ENCODE measurements around the gene SLC9B1. TPM values are rescaled to one million over a fixed set of nuclear protein-coding genes. Genes with fewer than 3 reads are reported as not detected.
"Not testable (repeated sequence)": the region's sequence is repeated elsewhere in the genome, so short reads cannot be mapped to it uniquely, and the experiment has no call there.

The SLC9B1 gene
- polyA plus RNA-seq, 1 of the 3 experiments (the other 2 are of a cell fraction) = 0.21 TPM

GRCh38 chr4:102959496-102959895, 60.0 kb downstream of the SLC9B1 start:
- POLR2A ChIA-PET = no interaction called here
- Histone ChIP-seq H3K36me3 (replicated peaks in 1 of 2; ENCODE audit: control insufficient read depth in 1 of 2, insufficient read depth in 2 of 2, low read length in 1 of 2) (no peaks in the 10 kb centered on the region), H3K27me3 (ENCODE audit: insufficient read depth) (no peaks in the 10 kb centered on the region), H3K4me1 (ENCODE audit: control insufficient read depth in 1 of 2, insufficient read depth in 2 of 2, low read depth in 1 of 2, low read length in 1 of 2) (no peaks in the 10 kb centered on the region), H3F3A (replicated peaks; ENCODE audit: insufficient read depth) (no peaks in the 10 kb centered on the region), H3K4me2 (no peak overlapping the region), H3K27ac (ENCODE audit: low read depth in 2 of 2, low read length in 1 of 2) (no peak overlapping the region), H3K9me2 (no peaks in the 10 kb centered on the region), H3K9ac (no peak overlapping the region), H4K20me1 (ENCODE audit: insufficient read depth) (no peaks in the 10 kb centered on the region), H3K9me3 (no peaks in the 10 kb centered on the region), H2AFZ (ENCODE audit: low read depth) (no peak overlapping the region), H3K4me3 (ENCODE audit: low read depth in 2 of 2, low read length in 1 of 2) (no peak overlapping the region), H3K79me2 (ENCODE audit: insufficient read depth) (no peaks in the 10 kb centered on the region)
- no peak for DNase-seq
- no peak for TF ChIP-seq EP300 (IDR thresholded peaks at IDR 0.05; ENCODE audit: borderline replicate concordance in 1 of 2, low read depth in 1 of 2, low read length in 1 of 2)
- WGBS (ENCODE audit: low lambda C conversion rate) = 96% methylated on average over 3 of the region's 3 CpGs
- CTCF ChIA-PET = no interaction called here

DNA sequence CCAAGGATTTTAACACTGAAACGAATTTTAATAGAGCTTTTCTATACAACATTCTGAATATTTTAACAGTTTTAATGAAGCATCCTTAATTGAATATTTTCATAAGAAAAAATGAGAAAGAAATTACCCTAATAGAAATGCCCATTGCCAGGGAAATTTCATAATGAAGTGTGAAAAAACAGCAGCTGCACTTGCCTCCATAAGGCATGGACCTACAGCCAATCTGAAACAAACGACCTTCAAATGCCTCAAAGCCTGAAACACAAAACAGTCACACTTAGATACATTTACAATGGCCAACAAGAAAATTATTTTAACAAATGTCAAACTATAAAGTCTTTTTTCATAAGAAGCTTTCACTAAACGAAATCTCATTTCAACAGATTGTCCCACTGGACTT, 74.4 kb downstream of the SLC9B1 start:
- no peak for TF ChIP-seq USF2 (IDR thresholded peaks at IDR 0.05; ENCODE audit: borderline replicate concordance, low read depth, low read length)
- WGBS (ENCODE audit: low lambda C conversion rate) = 19% methylated on average over 3 of the region's 3 CpGs
- no peak overlapping the region for H2AFZ ChIP-seq (ENCODE audit: low read depth)

GRCh38 chr4:102938063-102938462, 81.4 kb downstream of the SLC9B1 start:
- H2AFZ ChIP-seq (ENCODE audit: low read depth); CTCF ChIA-PET; H3K9ac ChIP-seq; DNase-seq; H3K79me2 ChIP-seq (ENCODE audit: insufficient read depth); H3K27me3 ChIP-seq (ENCODE audit: insufficient read depth); H3K36me3 ChIP-seq (replicated peaks in 1 of 2; ENCODE audit: control insufficient read depth in 1 of 2, insufficient read depth in 2 of 2, low read length in 1 of 2); POLR2A ChIA-PET; H4K20me1 ChIP-seq (ENCODE audit: insufficient read depth); H3K4me1 ChIP-seq (ENCODE audit: control insufficient read depth in 1 of 2, insufficient read depth in 2 of 2, low read depth in 1 of 2, low read length in 1 of 2); H3K4me3 ChIP-seq (ENCODE audit: low read depth in 2 of 2, low read length in 1 of 2); H3K4me2 ChIP-seq; H3K9me3 ChIP-seq; H3K27ac ChIP-seq (ENCODE audit: low read depth in 2 of 2, low read length in 1 of 2); H3F3A ChIP-seq (replicated peaks; ENCODE audit: insufficient read depth); H3K9me2 ChIP-seq: not testable (repeated sequence)
- WGBS (ENCODE audit: low lambda C conversion rate) = 67% methylated on average over 2 of the region's 2 CpGs

More for the DNA sequence above, 74.4 kb downstream of the SLC9B1 start:
- Histone ChIP-seq H3K4me3 (ENCODE audit: low read depth in 2 of 2, low read length in 1 of 2) (no peak overlapping the region), H3K4me1 (ENCODE audit: control insufficient read depth in 1 of 2, insufficient read depth in 2 of 2, low read depth in 1 of 2, low read length in 1 of 2) (no peaks in the 10 kb centered on the region), H3K9ac (no peak overlapping the region), H3K79me2 (ENCODE audit: insufficient read depth) (no peaks in the 10 kb centered on the region), H3F3A (replicated peaks; ENCODE audit: insufficient read depth) (no peaks in the 10 kb centered on the region), H3K27me3 (ENCODE audit: insufficient read depth) (no peaks in the 10 kb centered on the region), H3K4me2 (no peak overlapping the region), H3K9me3 (no peaks in the 10 kb centered on the region), H3K9me2 (no peaks in the 10 kb centered on the region), H3K36me3 (replicated peaks in 1 of 2; ENCODE audit: control insufficient read depth in 1 of 2, insufficient read depth in 2 of 2, low read length in 1 of 2) (no peaks in the 10 kb centered on the region), H3K27ac (ENCODE audit: low read depth in 2 of 2, low read length in 1 of 2) (no peak overlapping the region), H4K20me1 (ENCODE audit: insufficient read depth) (no peaks in the 10 kb centered on the region)
- ChIA-PET CTCF (no interaction called here), POLR2A (no interaction called here)
- DNase-seq = no peak

DNA sequence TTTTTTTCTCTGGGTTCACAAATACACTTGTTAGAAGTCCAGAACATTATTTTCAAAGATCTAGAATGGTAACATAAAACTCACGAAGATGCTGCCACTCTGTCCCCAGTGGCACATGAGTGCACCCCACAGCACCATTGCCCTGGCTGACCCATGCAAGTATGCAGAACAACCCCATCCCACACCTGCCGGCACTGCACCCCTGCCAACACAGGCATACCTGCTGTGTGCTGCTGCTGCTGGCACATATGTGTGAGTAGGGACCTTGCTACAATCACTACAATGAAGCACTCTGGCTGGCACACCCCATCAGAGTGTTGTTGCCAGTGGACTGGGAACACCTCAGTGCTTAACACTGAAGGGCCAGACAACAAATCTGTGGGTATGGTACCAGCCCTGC, 83.8 kb downstream of the SLC9B1 start:
- Histone ChIP-seq H3K4me2 (no peak overlapping the region), H2AFZ (ENCODE audit: low read depth) (no peak overlapping the region), H3K27me3 (ENCODE audit: insufficient read depth) (no peaks in the 10 kb centered on the region), H4K20me1 (ENCODE audit: insufficient read depth) (no peaks in the 10 kb centered on the region), H3K27ac (ENCODE audit: low read depth in 2 of 2, low read length in 1 of 2) (no peak overlapping the region), H3K4me1 (ENCODE audit: control insufficient read depth in 1 of 2, insufficient read depth in 2 of 2, low read depth in 1 of 2, low read length in 1 of 2) (no peaks in the 10 kb centered on the region), H3K79me2 (ENCODE audit: insufficient read depth) (no peaks in the 10 kb centered on the region), H3F3A (replicated peaks; ENCODE audit: insufficient read depth) (peaks cover 3% of the 10 kb centered on the region), H3K9me2 (no peaks in the 10 kb centered on the region), H3K4me3 (ENCODE audit: low read depth in 2 of 2, low read length in 1 of 2) (no peak overlapping the region), H3K36me3 (replicated peaks in 1 of 2; ENCODE audit: control insufficient read depth in 1 of 2, insufficient read depth in 2 of 2, low read length in 1 of 2) (no peaks in the 10 kb centered on the region), H3K9ac (no peak overlapping the region), H3K9me3 (no peaks in the 10 kb centered on the region)
- POLR2A ChIA-PET = no interaction called here
- no peak for TF ChIP-seq PBX3 (IDR thresholded peaks at IDR 0.05)
- no peak for TF ChIP-seq FOXM1 (IDR thresholded peaks at IDR 0.05; ENCODE audit: low read depth)
- TF ChIP-seq RCOR1 (IDR thresholded peaks at IDR 0.05; ENCODE audit: low read length) = no peak
- TF ChIP-seq, protein P1, sequence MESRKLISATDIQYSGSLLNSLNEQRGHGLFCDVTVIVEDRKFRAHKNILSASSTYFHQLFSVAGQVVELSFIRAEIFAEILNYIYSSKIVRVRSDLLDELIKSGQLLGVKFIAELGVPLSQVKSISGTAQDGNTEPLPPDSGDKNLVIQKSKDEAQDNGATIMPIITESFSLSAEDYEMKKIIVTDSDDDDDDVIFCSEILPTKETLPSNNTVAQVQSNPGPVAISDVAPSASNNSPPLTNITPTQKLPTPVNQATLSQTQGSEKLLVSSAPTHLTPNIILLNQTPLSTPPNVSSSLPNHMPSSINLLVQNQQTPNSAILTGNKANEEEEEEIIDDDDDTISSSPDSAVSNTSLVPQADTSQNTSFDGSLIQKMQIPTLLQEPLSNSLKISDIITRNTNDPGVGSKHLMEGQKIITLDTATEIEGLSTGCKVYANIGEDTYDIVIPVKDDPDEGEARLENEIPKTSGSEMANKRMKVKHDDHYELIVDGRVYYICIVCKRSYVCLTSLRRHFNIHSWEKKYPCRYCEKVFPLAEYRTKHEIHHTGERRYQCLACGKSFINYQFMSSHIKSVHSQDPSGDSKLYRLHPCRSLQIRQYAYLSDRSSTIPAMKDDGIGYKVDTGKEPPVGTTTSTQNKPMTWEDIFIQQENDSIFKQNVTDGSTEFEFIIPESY (IDR thresholded peaks at IDR 0.05; ENCODE audit: borderline replicate concordance, low read depth) = no peak
- no peak for TF ChIP-seq TEAD4 (IDR thresholded peaks at IDR 0.05; ENCODE audit: borderline replicate concordance, insufficient read depth)
- TF ChIP-seq RXRA (IDR thresholded peaks at IDR 0.05; ENCODE audit: borderline replicate concordance, low read depth) = no peak
- TF ChIP-seq, protein P2, sequence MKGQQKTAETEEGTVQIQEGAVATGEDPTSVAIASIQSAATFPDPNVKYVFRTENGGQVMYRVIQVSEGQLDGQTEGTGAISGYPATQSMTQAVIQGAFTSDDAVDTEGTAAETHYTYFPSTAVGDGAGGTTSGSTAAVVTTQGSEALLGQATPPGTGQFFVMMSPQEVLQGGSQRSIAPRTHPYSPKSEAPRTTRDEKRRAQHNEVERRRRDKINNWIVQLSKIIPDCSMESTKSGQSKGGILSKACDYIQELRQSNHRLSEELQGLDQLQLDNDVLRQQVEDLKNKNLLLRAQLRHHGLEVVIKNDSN (IDR thresholded peaks at IDR 0.05; ENCODE audit: borderline replicate concordance, low read depth) = no peak
- no peak for TF ChIP-seq MXI1 (IDR thresholded peaks at IDR 0.05; ENCODE audit: low read depth, low read length)
- CTCF ChIA-PET = no interaction called here
- WGBS (ENCODE audit: low lambda C conversion rate) = 71% methylated on average over 2 of the region's 2 CpGs
- no peak for DNase-seq
